HFFc6 (cell line): ENCODE measurements around the gene CEACAM1. TPM values are rescaled to one million over a fixed set of nuclear protein-coding genes. Genes with fewer than 3 reads are reported as not detected.
A peak's percentile ranks its signal among the peaks of the same experiment; 100 is the strongest.
"Not testable (repeated sequence)": the region's sequence is repeated elsewhere in the genome, so short reads cannot be mapped to it uniquely, and the experiment has no call there.

Source experiments
- DNase-seq: peaks from one replicate; pipeline ENCODE4 v3.0.0-alpha.2; 2018
- H3K27ac Mint-ChIP-seq: 2 replicates; pipeline ENCODE4 v1.8.0; 2020; ENCODE audit warnings: mild to moderate bottlenecking, mixed read lengths
- H3K27me3 Mint-ChIP-seq: 2 replicates; pipeline ENCODE4 v1.8.0; 2021; ENCODE audit warnings: mild to moderate bottlenecking, moderate library complexity, mixed read lengths; ENCODE audit not compliant: insufficient read depth
- H3K36me3 Mint-ChIP-seq: 2 replicates; pipeline ENCODE4 v1.8.0; 2021; ENCODE audit warnings: low read depth, mixed read lengths
- H3K4me1 Mint-ChIP-seq: 2 replicates; pipeline ENCODE4 v1.8.0; 2020; ENCODE audit warnings: low read depth, mixed read lengths
- H3K4me3 Mint-ChIP-seq: 2 replicates; pipeline ENCODE4 v1.8.0; 2020; ENCODE audit warnings: mild to moderate bottlenecking, moderate library complexity, mixed read lengths
- H3K9me3 Mint-ChIP-seq: 2 replicates; pipeline ENCODE4 v1.8.0; 2020; ENCODE audit warnings: mild to moderate bottlenecking, mixed read lengths
- total RNA-seq, 6 experiments: library from RNA; stranded (reverse); fragmentation: NEBNext Ultra II Directional; extraction: Animal tissue kit (Norgen Biotek cat#: 25700); gene quantifications; 2 replicates in 1 of 6; 3 replicates in 5 of 6; pipeline ENCODE4 v1.2.3, GENCODE V29; 2021
- TF ChIP-seq, protein P1 (sequence below): fragments of 200-600 bp; sonication (generic); IDR thresholded peaks from 2 replicates; pipeline ENCODE4 v1.5.0; 2021; ENCODE audit warnings: antibody characterized with exemption, mild to moderate bottlenecking

CEACAM1 gene
- total RNA-seq, 6 experiments from 2014 or later, result not detected

DNA sequence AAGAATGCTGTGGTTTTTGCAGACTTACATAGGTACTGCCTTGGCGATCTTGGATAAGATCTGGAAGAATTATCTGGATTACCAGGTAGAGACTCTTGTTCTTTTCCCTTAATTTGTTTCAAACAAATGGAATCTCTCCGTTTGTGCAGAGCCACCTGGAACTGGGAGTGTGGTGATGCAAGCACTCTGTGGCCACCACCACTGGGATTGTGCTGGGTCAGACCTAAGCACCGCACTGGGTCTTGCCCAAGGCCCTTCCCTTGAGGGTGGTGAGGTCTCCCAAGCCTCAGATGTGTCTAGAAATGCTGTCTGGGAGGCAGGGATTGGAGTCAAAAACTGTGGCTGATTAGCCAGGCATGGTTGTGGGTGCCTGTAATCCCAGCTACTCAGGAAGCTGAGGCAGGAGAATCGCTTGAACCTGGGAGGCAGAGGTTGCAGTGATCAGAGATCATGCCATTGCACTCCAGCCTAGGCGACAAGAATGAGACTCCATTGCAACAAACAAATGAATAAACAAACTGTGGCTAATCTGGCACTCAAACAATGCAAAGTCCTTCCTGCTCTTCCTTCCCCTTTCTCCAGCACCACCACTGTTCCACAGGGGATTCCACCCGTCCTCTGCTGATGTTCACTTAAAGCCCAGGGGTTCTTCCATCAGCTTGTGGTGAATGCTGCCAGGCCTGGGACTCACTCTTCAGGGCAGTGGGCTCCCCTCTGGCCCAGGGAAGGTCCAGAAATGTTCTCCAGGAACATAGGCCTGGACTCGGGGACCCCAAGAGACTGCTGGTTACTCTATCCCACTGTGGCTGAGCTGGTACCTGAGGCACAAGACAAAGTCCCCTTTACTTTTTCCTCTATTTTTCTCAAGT is 10.8 kb upstream of the CEACAM1 start:
- DNase-seq, result no peak
- H3K27me3 Mint-ChIP-seq, result peaks cover 22% of the 10 kb centered on the region
- no peaks in the 10 kb centered on the region for H3K4me1 Mint-ChIP-seq
- no peaks in the 10 kb centered on the region for H3K36me3 Mint-ChIP-seq
- no peaks in the 10 kb centered on the region for H3K9me3 Mint-ChIP-seq
- H3K27ac Mint-ChIP-seq, result no peak overlapping the region
- TF ChIP-seq, protein P1, sequence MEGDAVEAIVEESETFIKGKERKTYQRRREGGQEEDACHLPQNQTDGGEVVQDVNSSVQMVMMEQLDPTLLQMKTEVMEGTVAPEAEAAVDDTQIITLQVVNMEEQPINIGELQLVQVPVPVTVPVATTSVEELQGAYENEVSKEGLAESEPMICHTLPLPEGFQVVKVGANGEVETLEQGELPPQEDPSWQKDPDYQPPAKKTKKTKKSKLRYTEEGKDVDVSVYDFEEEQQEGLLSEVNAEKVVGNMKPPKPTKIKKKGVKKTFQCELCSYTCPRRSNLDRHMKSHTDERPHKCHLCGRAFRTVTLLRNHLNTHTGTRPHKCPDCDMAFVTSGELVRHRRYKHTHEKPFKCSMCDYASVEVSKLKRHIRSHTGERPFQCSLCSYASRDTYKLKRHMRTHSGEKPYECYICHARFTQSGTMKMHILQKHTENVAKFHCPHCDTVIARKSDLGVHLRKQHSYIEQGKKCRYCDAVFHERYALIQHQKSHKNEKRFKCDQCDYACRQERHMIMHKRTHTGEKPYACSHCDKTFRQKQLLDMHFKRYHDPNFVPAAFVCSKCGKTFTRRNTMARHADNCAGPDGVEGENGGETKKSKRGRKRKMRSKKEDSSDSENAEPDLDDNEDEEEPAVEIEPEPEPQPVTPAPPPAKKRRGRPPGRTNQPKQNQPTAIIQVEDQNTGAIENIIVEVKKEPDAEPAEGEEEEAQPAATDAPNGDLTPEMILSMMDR, result no peak
- no peak overlapping the region for H3K4me3 Mint-ChIP-seq

DNA sequence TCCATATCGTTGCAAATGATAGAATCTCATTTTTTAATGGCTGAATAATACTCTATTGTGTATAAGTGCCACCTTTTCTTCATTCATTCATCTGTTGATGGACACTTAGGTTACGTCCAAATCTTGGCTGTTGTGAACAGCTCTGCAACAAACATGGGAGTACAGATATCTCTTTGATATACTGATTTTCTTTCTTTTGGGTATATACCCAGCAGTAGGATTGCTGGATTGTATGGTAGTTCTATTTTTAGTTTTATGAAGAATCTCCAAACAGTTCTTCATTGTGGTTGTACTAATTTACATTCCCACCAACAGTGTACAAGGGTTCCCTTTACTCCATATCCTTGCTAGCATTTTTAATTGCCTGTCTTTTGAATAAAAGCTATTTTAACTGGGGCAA is 7.0 kb upstream of the CEACAM1 start:
- peaks cover 11% of the 10 kb centered on the region for H3K27me3 Mint-ChIP-seq
- DNase-seq, H3K36me3 Mint-ChIP-seq, H3K9me3 Mint-ChIP-seq, H3K4me1 Mint-ChIP-seq, H3K27ac Mint-ChIP-seq, H3K4me3 Mint-ChIP-seq: not testable (repeated sequence)

- Mint-ChIP-seq H3K27ac (no peak overlapping the region), H3K27me3 (peaks cover 13% of the 10 kb centered on the region), H3K36me3 (no peaks in the 10 kb centered on the region), H3K4me1 (no peaks in the 10 kb centered on the region), H3K9me3 (no peaks in the 10 kb centered on the region), H3K4me3 (no peak overlapping the region)
- DNase-seq, result no peak
- TF ChIP-seq, protein P1, result no peak
Measured at GRCh38 chr19:42534391-42534790, 6.1 kb upstream of the CEACAM1 start.

GRCh38 chr19:42532891-42533290 is 4.6 kb upstream of the CEACAM1 start:
- H3K27ac Mint-ChIP-seq, result no peak overlapping the region
- H3K27me3 Mint-ChIP-seq, result peaks cover 10% of the 10 kb centered on the region
- peaks cover 7% of the 10 kb centered on the region for H3K4me1 Mint-ChIP-seq
- no peak for DNase-seq
- no peak overlapping the region for H3K4me3 Mint-ChIP-seq
- no peaks in the 10 kb centered on the region for H3K36me3 Mint-ChIP-seq
- TF ChIP-seq, protein P1, result no peak
- no peaks in the 10 kb centered on the region for H3K9me3 Mint-ChIP-seq

DNA sequence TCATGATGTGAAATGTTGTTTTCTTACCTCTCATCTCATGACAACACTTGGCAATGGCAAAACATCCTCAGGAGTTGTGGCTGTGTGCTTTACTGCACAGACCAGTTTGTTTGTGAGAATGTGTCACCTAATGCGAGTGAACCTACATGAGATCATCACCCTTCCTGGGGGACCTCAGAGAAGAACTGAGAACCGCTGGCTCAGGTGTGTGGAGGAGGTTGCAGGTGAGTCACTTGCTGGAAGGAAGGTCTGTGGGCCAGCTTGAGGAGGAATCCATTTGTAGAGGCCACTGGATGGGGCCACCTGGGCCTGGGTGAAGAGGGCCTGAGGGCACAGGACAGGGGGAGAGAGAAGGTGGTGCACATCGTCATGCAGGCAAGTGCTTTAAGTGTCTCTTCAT is 3.0 kb upstream of the CEACAM1 start:
- Mint-ChIP-seq H3K4me1 (peaks cover 7% of the 10 kb centered on the region), H3K4me3 (no peak overlapping the region), H3K27ac (no peak overlapping the region), H3K27me3 (peaks cover 14% of the 10 kb centered on the region), H3K36me3 (no peaks in the 10 kb centered on the region), H3K9me3 (no peaks in the 10 kb centered on the region)
- TF ChIP-seq, protein P1, result no peak
- no peak for DNase-seq

DNA sequence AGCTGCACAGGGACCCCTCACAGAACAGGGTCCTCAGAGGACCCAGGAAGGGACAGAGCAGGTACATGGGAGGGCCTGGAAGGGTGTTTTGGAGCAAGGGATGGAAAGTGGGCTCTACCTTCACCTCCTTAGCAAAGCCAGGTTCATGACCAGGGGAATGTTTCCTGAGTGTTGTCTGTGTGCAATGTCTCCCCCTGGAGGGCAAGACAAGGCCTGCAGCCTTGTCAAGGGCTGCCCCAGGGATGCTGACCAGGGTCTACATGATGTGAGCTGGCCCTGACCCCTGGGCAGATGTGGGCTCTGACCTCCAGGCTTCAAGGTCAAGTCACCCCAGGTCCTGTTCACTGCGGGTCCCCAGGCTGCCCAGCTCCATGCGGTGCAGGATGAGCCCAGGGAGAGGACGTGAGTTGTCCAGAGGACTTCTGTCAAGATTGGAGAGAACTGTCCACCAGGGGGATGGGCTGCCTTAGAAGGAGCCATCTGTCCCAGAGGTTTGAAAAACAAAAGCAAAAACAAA is 1.0 kb upstream of the CEACAM1 start:
- Mint-ChIP-seq H3K4me3 (no peak overlapping the region), H3K27ac (no peak overlapping the region)

More for the DNA sequence above, 1.0 kb upstream of the CEACAM1 start:
- DNase-seq, result no peak
- Mint-ChIP-seq H3K9me3 (no peaks in the 10 kb centered on the region), H3K36me3 (no peaks in the 10 kb centered on the region), H3K4me1 (peaks cover 7% of the 10 kb centered on the region), H3K27me3 (peaks cover 17% of the 10 kb centered on the region)
- TF ChIP-seq, protein P1, result peak; percentile 94
